ENCODE data around the gene S1PR3.

- no peak for TF ChIP-seq GATA2 (IDR thresholded peaks at IDR 0.05; ENCODE audit: low read depth, low read length)
- no peak for TF ChIP-seq GATA3 (IDR thresholded peaks at IDR 0.05; ENCODE audit: low read depth, low read length)
Measured at GRCh38 chr9:89010056-89010455, 18.8 kb downstream of the S1PR3 start.
